Skeletal muscle satellite cell (primary cell): ENCODE measurements around the gene LYSMD3.

Experiments
- H3K27me3 ChIP-seq: 2 replicates; pipeline ENCODE4 v1.7.0; 2013; ENCODE audit warnings: low read length; ENCODE audit not compliant: control insufficient read depth, insufficient read depth
- H3K36me3 ChIP-seq: 2 replicates; pipeline ENCODE4 v1.7.0; 2013; ENCODE audit warnings: mild to moderate bottlenecking, control low read depth, low read length; ENCODE audit not compliant: insufficient read depth
- H3K4me1 ChIP-seq: 2 replicates; pipeline ENCODE4 v1.7.0; 2013; ENCODE audit warnings: low read length; ENCODE audit not compliant: control insufficient read depth, insufficient read depth
- H3K4me2 ChIP-seq: 2 replicates; pipeline ENCODE4 v1.7.0; 2013; ENCODE audit warnings: mild to moderate bottlenecking, low read length
- H3K4me3 ChIP-seq: 2 replicates; pipeline ENCODE4 v1.7.0; 2013; ENCODE audit warnings: low read length
- H3K9ac ChIP-seq: 2 replicates; pipeline ENCODE4 v1.7.0; 2013; ENCODE audit warnings: mild to moderate bottlenecking, low read depth, low read length, moderate library complexity
- H3K9me3 ChIP-seq: replicated peaks from 2 replicates; pipeline ENCODE4 v1.7.0; 2013; ENCODE audit warnings: mild to moderate bottlenecking, control low read depth, low read length

The LYSMD3 gene

DNA sequence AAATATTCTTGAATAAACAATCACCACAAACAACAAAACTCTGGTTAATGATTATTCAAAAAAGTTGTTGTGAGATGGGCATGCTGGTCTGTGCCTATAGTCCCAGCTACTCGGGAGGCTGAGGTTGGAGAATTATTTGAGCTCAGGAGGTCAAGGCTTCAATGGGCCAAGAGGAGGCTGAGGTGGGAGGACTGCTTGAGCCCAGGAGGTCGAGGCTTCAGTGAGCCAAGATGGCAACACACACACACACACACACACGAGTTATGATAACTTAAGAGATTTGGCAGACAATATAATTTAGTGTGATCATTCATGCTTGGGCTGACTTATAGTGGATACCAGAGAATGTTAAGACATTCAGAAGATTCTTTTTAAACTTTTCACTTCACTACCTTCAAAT, 14.9 kb downstream of the LYSMD3 start:
- Histone ChIP-seq H3K4me2 (no peak overlapping the region), H3K4me3 (no peak overlapping the region), H3K4me1 (peaks cover 9% of the 10 kb centered on the region), H3K36me3 (peaks cover 24% of the 10 kb centered on the region), H3K9me3 (no peaks in the 10 kb centered on the region), H3K27me3 (no peaks in the 10 kb centered on the region), H3K9ac (no peak overlapping the region)

DNA sequence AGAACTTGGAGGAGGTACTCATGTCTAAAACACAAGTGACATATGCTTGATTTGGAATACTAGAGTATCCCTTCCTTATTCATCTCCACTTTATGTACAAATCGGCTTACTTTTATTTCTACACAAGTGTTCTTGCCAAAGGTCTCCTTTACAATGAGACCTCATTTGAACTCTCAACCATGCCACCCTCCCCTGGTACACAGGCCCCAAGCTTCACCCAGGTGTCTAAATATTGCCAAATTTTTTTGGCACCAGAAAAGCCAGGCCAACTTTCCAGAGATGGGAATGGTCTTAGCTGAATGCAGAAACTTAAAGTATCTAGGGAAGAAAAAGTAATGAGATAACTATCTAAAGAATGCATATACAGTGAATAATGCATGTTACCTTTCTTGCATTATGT, 18.9 kb downstream of the LYSMD3 start:
- Histone ChIP-seq H3K4me3 (no peak overlapping the region), H3K4me2 (no peak overlapping the region), H3K9ac (no peak overlapping the region), H3K4me1 (peaks cover 3% of the 10 kb centered on the region), H3K27me3 (no peaks in the 10 kb centered on the region), H3K36me3 (peaks cover 4% of the 10 kb centered on the region), H3K9me3 (no peaks in the 10 kb centered on the region)

DNA sequence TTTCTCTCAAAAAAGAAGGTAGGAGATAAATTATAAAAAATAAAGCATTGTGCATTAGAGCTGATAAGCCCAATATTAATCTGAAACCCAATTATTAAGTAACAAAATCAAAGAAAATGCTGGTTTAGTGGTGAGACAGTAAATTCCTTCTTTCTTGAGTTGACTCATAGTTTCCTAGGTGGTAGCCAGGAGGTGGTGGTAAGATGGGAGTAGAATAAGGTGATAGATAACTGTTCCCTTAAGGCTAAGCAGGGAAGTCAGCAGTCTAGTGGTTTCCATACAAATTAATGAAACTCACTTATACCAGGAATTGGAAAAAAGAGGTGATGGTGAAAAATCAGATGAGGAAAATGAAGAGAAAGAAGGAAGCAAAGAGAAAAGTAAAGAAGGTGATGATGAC, 23.2 kb downstream of the LYSMD3 start:
- no peaks in the 10 kb centered on the region for H3K9me3 ChIP-seq
- no peak overlapping the region for H3K4me2 ChIP-seq
- H3K4me1 ChIP-seq = peaks cover 8% of the 10 kb centered on the region
- H3K36me3 ChIP-seq = no peaks in the 10 kb centered on the region
- no peak overlapping the region for H3K9ac ChIP-seq
- H3K4me3 ChIP-seq = no peak overlapping the region
- H3K27me3 ChIP-seq = no peaks in the 10 kb centered on the region

DNA sequence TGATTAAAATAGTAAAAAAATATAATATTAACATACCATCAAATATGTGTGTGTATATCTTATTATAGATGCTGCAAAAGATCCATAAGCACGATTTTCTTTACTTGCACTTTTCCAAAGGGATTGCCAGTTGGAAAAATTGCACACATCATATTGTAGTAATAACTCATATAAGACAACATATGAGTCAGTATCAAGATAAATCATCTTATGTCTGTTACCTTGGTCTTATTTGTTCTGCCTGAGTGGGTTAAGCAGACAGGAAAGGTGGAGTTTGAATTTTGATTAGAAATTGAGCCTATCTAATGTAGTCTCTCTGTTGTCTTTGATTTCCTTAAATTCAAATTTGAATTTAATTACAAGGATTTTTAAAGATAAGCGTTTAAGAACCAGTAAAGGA, 24.6 kb downstream of the LYSMD3 start:
- peaks cover 8% of the 10 kb centered on the region for H3K4me1 ChIP-seq
- H3K9me3 ChIP-seq = no peaks in the 10 kb centered on the region
- no peaks in the 10 kb centered on the region for H3K27me3 ChIP-seq
- no peaks in the 10 kb centered on the region for H3K36me3 ChIP-seq
- H3K4me2 ChIP-seq = no peak overlapping the region
- no peak overlapping the region for H3K4me3 ChIP-seq
- H3K9ac ChIP-seq = no peak overlapping the region

DNA sequence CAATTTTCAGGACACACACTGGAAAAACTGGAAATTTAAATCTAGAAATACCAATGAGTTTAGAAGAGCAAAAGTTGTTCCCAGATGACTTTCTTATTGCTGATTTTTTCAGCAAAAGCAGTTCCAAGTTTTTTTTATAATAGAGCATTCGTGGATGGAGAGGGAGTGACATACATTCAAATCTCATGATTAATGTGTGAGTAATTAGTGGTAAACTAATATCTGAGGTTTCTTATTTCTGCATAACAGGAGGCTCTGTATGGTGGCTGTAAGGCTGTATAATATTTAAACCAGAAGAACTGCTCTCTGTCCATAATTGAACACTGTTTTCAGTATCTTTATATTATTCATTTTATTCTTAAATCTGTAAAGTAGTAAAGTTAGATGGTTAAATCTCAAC, 25.8 kb downstream of the LYSMD3 start:
- Histone ChIP-seq H3K4me2 (peak overlapping the region; percentile 32), H3K4me3 (no peak overlapping the region), H3K27me3 (no peaks in the 10 kb centered on the region)

DNA sequence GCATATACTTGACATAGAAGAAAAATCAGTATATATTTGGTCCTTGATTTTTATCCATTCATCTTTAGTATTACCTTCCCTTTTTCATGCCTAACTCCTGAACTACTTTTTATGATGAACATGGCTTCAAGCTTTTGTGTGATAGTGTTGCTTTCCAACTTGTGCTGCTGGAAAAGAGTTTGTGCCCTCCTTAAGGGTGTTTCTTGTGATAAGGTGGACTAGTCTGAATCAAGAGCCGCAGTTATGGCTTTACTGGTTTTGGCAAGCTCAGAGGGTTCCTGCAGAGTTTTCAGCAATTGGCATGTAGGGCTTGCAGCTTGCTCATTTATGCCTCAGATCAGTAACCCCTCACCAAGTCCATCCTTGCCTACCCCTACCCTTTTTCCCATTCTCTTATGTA, 34.2 kb downstream of the LYSMD3 start:
- Histone ChIP-seq H3K9me3 (no peaks in the 10 kb centered on the region), H3K9ac (no peak overlapping the region), H3K36me3 (peaks cover 2% of the 10 kb centered on the region), H3K4me1 (no peaks in the 10 kb centered on the region), H3K4me2 (no peak overlapping the region), H3K27me3 (no peaks in the 10 kb centered on the region), H3K4me3 (no peak overlapping the region)

More for the DNA sequence above, 25.8 kb downstream of the LYSMD3 start:
- Histone ChIP-seq H3K9me3 (no peaks in the 10 kb centered on the region), H3K4me1 (peaks cover 8% of the 10 kb centered on the region), H3K36me3 (no peaks in the 10 kb centered on the region), H3K9ac (no peak overlapping the region)

DNA sequence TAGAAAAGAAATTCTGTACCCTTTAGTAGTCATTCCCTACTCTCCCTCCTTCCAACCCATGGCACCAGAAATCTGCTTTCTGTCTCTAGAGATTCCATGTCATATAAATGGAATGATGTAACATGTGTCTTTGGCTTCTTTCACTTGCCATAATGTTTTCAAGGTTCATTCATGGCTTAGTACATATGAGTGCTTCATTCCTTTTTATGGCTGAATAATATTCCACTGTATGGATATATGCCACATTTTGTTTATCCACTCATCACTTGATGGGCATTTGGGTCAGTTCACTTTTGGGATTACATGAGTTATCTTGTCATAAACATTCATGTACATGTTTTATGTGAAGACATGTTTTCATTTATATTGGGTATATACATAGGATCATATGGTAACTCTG, 35.3 kb downstream of the LYSMD3 start:
- Histone ChIP-seq H3K4me2 (no peak overlapping the region), H3K27me3 (no peaks in the 10 kb centered on the region), H3K4me1 (no peaks in the 10 kb centered on the region), H3K36me3 (peaks cover 2% of the 10 kb centered on the region), H3K9ac (no peak overlapping the region), H3K9me3 (no peaks in the 10 kb centered on the region), H3K4me3 (no peak overlapping the region)

DNA sequence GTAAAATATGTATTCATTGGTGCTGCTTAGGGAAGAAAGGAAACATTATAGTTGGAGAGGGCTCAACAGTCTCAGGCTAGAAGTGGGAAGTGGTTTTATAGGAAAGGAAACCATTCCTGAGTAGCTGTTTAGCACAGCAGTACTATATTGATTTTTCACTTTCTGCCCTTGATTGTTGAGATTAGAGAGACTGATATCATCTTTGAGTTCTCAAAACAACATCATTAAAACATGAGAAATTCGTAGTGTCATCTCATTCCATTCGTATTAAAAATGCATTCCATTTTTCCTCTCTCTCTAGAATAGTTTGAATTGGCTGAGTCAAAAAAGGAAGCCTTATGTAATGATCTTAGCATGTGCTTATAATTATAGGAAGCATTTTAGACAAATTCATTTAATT, 40.6 kb downstream of the LYSMD3 start:
- H3K9ac ChIP-seq = no peak overlapping the region
- no peaks in the 10 kb centered on the region for H3K4me1 ChIP-seq
- H3K27me3 ChIP-seq = no peaks in the 10 kb centered on the region
- H3K4me3 ChIP-seq = no peak overlapping the region
- H3K36me3 ChIP-seq = no peaks in the 10 kb centered on the region
- peak overlapping the region; percentile 25 for H3K4me2 ChIP-seq
- H3K9me3 ChIP-seq = no peaks in the 10 kb centered on the region

DNA sequence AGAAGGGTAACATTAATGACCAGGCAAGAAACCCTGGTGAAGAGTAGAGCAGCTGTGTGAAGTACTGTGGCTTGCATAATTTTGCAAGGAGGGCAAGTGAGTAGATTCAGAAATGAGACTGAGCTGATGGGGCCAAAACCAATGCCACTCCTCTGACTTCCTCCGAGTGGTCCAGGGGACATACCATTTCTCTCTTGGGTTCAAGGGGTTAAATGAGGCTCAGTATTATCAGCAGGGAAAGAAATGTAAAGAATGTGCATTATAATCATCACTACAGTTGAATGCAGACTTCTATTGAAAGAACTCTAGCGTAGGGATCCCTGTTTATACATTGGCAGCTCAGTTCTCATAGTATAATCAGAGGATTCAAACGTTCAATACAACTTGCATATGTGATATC, 44.8 kb downstream of the LYSMD3 start:
- no peak overlapping the region for H3K4me2 ChIP-seq
- no peak overlapping the region for H3K4me3 ChIP-seq
- H3K36me3 ChIP-seq = no peaks in the 10 kb centered on the region
- no peaks in the 10 kb centered on the region for H3K27me3 ChIP-seq
- H3K9me3 ChIP-seq = no peaks in the 10 kb centered on the region
- peaks cover 1% of the 10 kb centered on the region for H3K4me1 ChIP-seq
- H3K9ac ChIP-seq = no peak overlapping the region

DNA sequence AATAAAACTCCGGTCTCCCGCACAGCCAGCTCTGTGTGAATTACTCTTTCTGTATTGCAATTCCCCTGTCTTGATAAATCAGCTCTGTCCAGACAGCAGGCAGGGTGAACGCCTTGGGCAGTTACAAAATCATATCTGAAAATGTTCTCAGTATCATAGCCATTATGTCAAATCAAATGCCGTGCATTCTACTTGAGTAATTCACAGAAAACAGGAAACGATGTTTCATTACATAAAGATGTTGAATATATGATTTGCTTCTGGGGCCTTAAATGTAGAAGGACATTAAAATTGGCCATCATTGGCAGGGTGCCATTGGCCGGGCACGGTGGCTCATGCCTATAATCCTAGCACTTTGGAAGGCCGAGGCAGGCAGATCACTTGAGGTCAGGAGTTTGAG, 46.2 kb downstream of the LYSMD3 start:
- Histone ChIP-seq H3K9ac (no peak overlapping the region), H3K36me3 (no peaks in the 10 kb centered on the region), H3K4me3 (no peak overlapping the region), H3K4me2 (no peak overlapping the region), H3K27me3 (no peaks in the 10 kb centered on the region), H3K9me3 (no peaks in the 10 kb centered on the region), H3K4me1 (peaks cover 4% of the 10 kb centered on the region)

DNA sequence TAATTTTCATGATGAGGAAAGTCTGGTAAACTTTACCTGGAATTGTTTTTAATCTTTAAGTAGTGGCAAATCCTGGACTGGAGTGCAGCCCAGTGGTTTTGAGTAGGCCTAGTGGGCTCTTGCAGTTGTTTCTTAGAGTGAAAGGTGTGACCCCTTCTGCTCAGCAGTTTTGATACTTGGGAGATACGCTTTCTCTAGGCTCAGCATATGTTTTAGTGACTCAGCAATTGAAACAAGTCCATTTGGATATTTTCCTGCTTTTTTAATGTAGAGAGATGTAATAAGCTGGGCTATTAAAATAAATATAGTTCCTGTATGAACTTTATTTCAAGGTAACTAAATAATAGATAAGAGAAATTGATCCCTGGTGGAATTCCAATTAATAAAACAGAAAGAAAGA, 48.7 kb downstream of the LYSMD3 start:
- Histone ChIP-seq H3K9me3 (no peaks in the 10 kb centered on the region), H3K36me3 (no peaks in the 10 kb centered on the region), H3K4me2 (no peak overlapping the region), H3K27me3 (no peaks in the 10 kb centered on the region), H3K4me3 (no peak overlapping the region), H3K9ac (no peak overlapping the region), H3K4me1 (peaks cover 4% of the 10 kb centered on the region)

DNA sequence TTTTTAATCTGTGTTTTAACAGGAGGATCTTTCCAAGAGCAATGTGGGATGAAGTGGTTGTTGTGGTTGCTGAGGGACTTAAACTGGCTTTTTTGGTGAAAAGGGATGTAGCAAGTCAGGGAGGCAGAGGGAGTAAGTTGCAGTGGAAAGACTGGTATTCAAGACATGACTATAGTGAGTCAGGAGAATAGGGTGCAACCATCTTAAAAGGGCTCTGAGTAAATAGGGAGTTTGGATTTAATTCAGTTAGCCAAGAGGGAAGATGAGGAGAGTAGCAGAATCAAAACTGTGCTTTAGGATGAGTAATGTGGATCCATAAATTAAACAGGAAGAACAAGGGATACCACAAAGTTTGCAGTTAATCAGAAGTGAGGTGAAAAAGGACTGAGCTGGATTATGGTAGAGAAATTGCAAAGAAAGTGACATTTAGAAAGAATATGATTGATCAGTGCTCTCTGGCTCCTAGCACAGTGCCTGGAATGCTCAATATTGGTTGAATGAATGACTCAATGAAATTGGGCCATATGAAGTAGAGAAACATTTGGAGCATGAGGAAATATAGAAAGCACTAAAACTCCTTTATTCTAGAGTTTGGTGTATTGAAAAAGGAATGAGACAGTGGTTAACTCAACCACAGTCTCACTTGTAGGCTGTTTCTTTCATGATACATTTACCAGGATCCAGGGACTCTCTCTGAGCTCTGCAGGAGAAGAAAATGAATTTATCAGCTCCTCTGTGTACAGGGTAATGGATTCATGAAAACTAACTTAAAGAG, 49.6 kb downstream of the LYSMD3 start:
- Histone ChIP-seq H3K4me3 (no peak overlapping the region), H3K9ac (no peak overlapping the region), H3K9me3 (no peaks in the 10 kb centered on the region), H3K27me3 (no peaks in the 10 kb centered on the region), H3K4me2 (no peak overlapping the region), H3K4me1 (peaks cover 4% of the 10 kb centered on the region), H3K36me3 (no peaks in the 10 kb centered on the region)
